Uterus (tissue), 2 donors: ENCODE measurements around the gene PEX3.

Experiments used
- POLR2A ChIP-seq, 2 donors: fragments of 450-650 bp; IDR thresholded peaks; one replicate each; pipeline ENCODE4 v1.6.1; 2016; ENCODE audit warnings: antibody characterized with exemption in 2 of 2, mild to moderate bottlenecking in 1 of 2, moderate library complexity in 1 of 2
- TF ChIP-seq, protein P1 (sequence below), 4 experiments: fragments of 200-600 bp in 2 of 4; fragments of 450-650 bp in 2 of 4; sonication (generic) in 2 of 4; IDR thresholded peaks; one replicate each; pipeline ENCODE4 v1.5.1; 2016 to 2019; ENCODE audit warnings: antibody characterized with exemption in 4 of 4, mild to moderate bottlenecking in 2 of 4, moderate library complexity in 1 of 4

DNA sequence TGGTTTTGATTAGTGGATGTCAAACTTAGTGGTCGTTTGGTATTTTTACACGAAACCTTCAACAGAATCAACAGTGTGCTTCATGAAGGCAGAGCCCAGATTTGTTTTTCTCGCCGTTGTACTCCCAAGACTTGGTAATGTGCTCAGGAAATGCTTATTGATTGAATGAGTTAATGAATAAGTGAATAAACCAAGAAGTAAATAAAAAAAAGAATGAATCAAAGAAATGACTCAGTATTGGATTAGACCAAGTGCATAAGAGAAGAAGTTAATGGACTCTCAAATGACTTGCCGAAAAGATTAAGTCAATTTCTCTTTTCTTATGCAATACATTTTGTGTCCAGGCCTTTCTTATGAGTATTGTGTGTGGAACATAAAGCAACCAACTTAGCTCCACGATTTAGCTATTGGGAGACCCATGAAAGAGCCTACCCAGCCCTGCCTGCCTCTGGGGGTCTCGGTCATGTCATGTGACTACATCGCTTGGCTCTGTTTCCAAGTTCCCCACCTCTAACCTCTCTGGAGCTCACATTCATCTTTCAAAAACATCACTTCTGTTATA lies 71.5 kb downstream of the PEX3 start:
- TF ChIP-seq, protein P1, sequence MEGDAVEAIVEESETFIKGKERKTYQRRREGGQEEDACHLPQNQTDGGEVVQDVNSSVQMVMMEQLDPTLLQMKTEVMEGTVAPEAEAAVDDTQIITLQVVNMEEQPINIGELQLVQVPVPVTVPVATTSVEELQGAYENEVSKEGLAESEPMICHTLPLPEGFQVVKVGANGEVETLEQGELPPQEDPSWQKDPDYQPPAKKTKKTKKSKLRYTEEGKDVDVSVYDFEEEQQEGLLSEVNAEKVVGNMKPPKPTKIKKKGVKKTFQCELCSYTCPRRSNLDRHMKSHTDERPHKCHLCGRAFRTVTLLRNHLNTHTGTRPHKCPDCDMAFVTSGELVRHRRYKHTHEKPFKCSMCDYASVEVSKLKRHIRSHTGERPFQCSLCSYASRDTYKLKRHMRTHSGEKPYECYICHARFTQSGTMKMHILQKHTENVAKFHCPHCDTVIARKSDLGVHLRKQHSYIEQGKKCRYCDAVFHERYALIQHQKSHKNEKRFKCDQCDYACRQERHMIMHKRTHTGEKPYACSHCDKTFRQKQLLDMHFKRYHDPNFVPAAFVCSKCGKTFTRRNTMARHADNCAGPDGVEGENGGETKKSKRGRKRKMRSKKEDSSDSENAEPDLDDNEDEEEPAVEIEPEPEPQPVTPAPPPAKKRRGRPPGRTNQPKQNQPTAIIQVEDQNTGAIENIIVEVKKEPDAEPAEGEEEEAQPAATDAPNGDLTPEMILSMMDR (IDR thresholded peaks at IDR 0.05) = no peak
- TF ChIP-seq POLR2A (IDR thresholded peaks at IDR 0.05) = no peak
